WTC11 (cell line): ENCODE data around the gene ZDHHC11B. TPM values are rescaled to one million over a fixed set of nuclear protein-coding genes. Genes with fewer than 3 reads are reported as not detected.
"Not testable (repeated sequence)": the region's sequence is repeated elsewhere in the genome, so short reads cannot be mapped to it uniquely, and the experiment has no call there.

Source experiments
- ATAC-seq: fragments of 200-7000 bp; cut with Tn5 transposase; 2 replicates; pipeline ENCODE4 v1.10.0; 2021; ENCODE audit warnings: mild to moderate bottlenecking, moderate library complexity
- CTCF ChIA-PET: fragments of 300-600 bp; sonication (Branson Sonifier 250); formaldehyde crosslinking; loops from one replicate; lab custom pipeline; 2021; ENCODE audit warnings: antibody characterized with exemption; lab: Charles Lee
- POLR2A ChIA-PET: fragments of 350-600 bp; sonication (Branson Sonifier 250); formaldehyde crosslinking; loops from one replicate; lab custom pipeline; 2021; ENCODE audit warnings: antibody characterized with exemption; lab: Charles Lee
- DNase-seq: peaks from one replicate; pipeline ENCODE4 v3.0.0; 2021; ENCODE audit warnings: low spot score
- H3K27ac Mint-ChIP-seq: 2 replicates; pipeline ENCODE4 v1.8.0; 2021; ENCODE audit warnings: mixed read lengths
- H3K27me3 Mint-ChIP-seq: 2 replicates; pipeline ENCODE4 v1.8.0; 2021; ENCODE audit warnings: low read depth, mild to moderate bottlenecking, moderate library complexity, mixed read lengths
- H3K36me3 Mint-ChIP-seq: 2 replicates; pipeline ENCODE4 v1.8.0; 2021; ENCODE audit warnings: mixed read lengths
- H3K4me1 Mint-ChIP-seq: 2 replicates; pipeline ENCODE4 v1.8.0; 2022; ENCODE audit warnings: mixed read lengths
- H3K4me3 Mint-ChIP-seq: 2 replicates; pipeline ENCODE4 v1.8.0; 2021; ENCODE audit warnings: mild to moderate bottlenecking, moderate library complexity, mixed read lengths
- H3K9me3 Mint-ChIP-seq: 2 replicates; pipeline ENCODE4 v1.8.0; 2021; ENCODE audit warnings: mixed read lengths
- E2F5 ChIP-seq: sonication (generic); formaldehyde crosslinking; IDR thresholded peaks from 2 replicates; pipeline ENCODE4 v1.8.1; 2022; ENCODE audit warnings: mild to moderate bottlenecking, moderate library complexity, missing genetic modification reagents
- MAX ChIP-seq: sonication (generic); formaldehyde crosslinking; IDR thresholded peaks from 2 replicates; pipeline ENCODE4 v1.8.0; 2022; ENCODE audit warnings: mild to moderate bottlenecking, missing genetic modification reagents
- NFYB ChIP-seq: sonication (generic); formaldehyde crosslinking; conservative IDR thresholded peaks from 2 replicates; pipeline ENCODE4 v1.8.0; 2022; ENCODE audit warnings: low read depth, missing genetic modification reagents
- NR3C1 ChIP-seq: sonication (generic); formaldehyde crosslinking; conservative IDR thresholded peaks from 2 replicates; pipeline ENCODE4 v1.8.1; 2023; ENCODE audit warnings: low read depth, mild to moderate bottlenecking, missing genetic modification reagents
- SMAD4 ChIP-seq: sonication (generic); formaldehyde crosslinking; IDR thresholded peaks from 2 replicates; pipeline ENCODE4 v1.8.0; 2022; ENCODE audit warnings: mild to moderate bottlenecking, missing genetic modification reagents
- ZMAT4 ChIP-seq: fragments of 250-450 bp; sonication (Bioruptor Pico); IDR thresholded peaks from 2 replicates; pipeline ENCODE4 v1.9.0; 2021; ENCODE audit warnings: mild to moderate bottlenecking
- total RNA-seq: library from RNA; stranded (reverse); gene quantifications from 3 replicates; pipeline ENCODE4 v1.2.3, GENCODE V29; 2021

The ZDHHC11B gene
- total RNA-seq, 1 experiment from 2014 or later, result 2.3 TPM

- H3K36me3 Mint-ChIP-seq, result no peaks in the 10 kb centered on the region
- ATAC-seq (no peak), DNase-seq (no peak)
- H3K4me1 Mint-ChIP-seq, result no peaks in the 10 kb centered on the region
- peak overlapping the region; percentile 1; the same call in 1 of the 2 replicates for H3K27ac Mint-ChIP-seq
- no peak overlapping the region for H3K4me3 Mint-ChIP-seq
- H3K27me3 Mint-ChIP-seq, result peaks cover 4% of the 10 kb centered on the region
- TF ChIP-seq NR3C1, result no peak
- no peak for TF ChIP-seq SMAD4 (CRISPR knock-in tag)
- peak; percentile 68 for TF ChIP-seq NFYB (CRISPR knock-in tag)
- ChIA-PET POLR2A (no interaction called here), CTCF (no interaction called here)
- peaks cover 5% of the 10 kb centered on the region for H3K9me3 Mint-ChIP-seq
These were observed 7.4 kb downstream of the ZDHHC11B start for GRCh38 chr5:776862-777711.

GRCh38 chr5:775961-776861, 8.3 kb downstream of the ZDHHC11B start:
- Mint-ChIP-seq H3K4me1 (0 out of 2 replicates have a peak, but pooled peaks cover 2% of the 10 kb centered on the region), H3K27ac (no peak overlapping the region), H3K4me3 (no peak overlapping the region), H3K36me3 (no peaks in the 10 kb centered on the region), H3K9me3 (peaks cover 5% of the 10 kb centered on the region), H3K27me3 (peaks cover 4% of the 10 kb centered on the region)
- POLR2A ChIA-PET, result no interaction called here
- CTCF ChIA-PET, result interaction anchor here (1.0 kb wide), 1 partner anchor 439 kb away, joined by 3 read pairs; no protein-coding TSS in a partner anchor
- TF ChIP-seq E2F5 (CRISPR knock-in tag) (no peak), MAX (CRISPR knock-in tag) (no peak), ZMAT4 (no peak)
- DNase-seq (no peak), ATAC-seq (no peak)

- H3K36me3 Mint-ChIP-seq, ATAC-seq, H3K4me3 Mint-ChIP-seq, DNase-seq, H3K27ac Mint-ChIP-seq, H3K9me3 Mint-ChIP-seq, H3K4me1 Mint-ChIP-seq, H3K27me3 Mint-ChIP-seq, POLR2A ChIA-PET: not testable (repeated sequence)
- CTCF ChIA-PET, result interaction anchor here (1.0 kb wide), 1 partner anchor 438 kb away, joined by 3 read pairs; no protein-coding TSS in a partner anchor
These were observed 9.0 kb downstream of the ZDHHC11B start for GRCh38 chr5:775595-775960.

GRCh38 chr5:774854-775505, 9.5 kb downstream of the ZDHHC11B start:
- H3K27me3 Mint-ChIP-seq, H3K4me3 Mint-ChIP-seq, H3K36me3 Mint-ChIP-seq, POLR2A ChIA-PET, H3K9me3 Mint-ChIP-seq, H3K27ac Mint-ChIP-seq, DNase-seq, H3K4me1 Mint-ChIP-seq, ATAC-seq: not testable (repeated sequence)
- CTCF ChIA-PET, result interaction anchor here (1.4 kb wide), 1 partner anchor 17 kb away, joined by 3 read pairs; no protein-coding TSS in a partner anchor

- not testable (repeated sequence) for H3K4me3 Mint-ChIP-seq, H3K4me1 Mint-ChIP-seq
- CTCF ChIA-PET, result interaction anchor here (1.4 kb wide), 1 partner anchor 16 kb away, joined by 3 read pairs; no protein-coding TSS in a partner anchor
These were observed 10.2 kb downstream of the ZDHHC11B start for GRCh38 chr5:774304-774703.

More at GRCh38 chr5:774304-774703, 10.2 kb downstream of the ZDHHC11B start:
- H3K27ac Mint-ChIP-seq, H3K9me3 Mint-ChIP-seq, POLR2A ChIA-PET, DNase-seq, ATAC-seq, H3K27me3 Mint-ChIP-seq, H3K36me3 Mint-ChIP-seq: not testable (repeated sequence)
